HEK293T (cell line): ENCODE results near the gene WDR74.
"Not testable (repeated sequence)": the region's sequence is repeated elsewhere in the genome, so short reads cannot be mapped to it uniquely, and the experiment has no call there.

Experiments used
- CTCF ChIA-PET: fragments of 350-600 bp; formaldehyde crosslinking; extraction: SDS; loops from one replicate; lab custom pipeline; 2021; ENCODE audit warnings: antibody characterized with exemption, inconsistent platforms; lab: Yijun Ruan, JAX
- POLR2A ChIA-PET: fragments of 350-600 bp; formaldehyde crosslinking; extraction: SDS; loops from one replicate; lab custom pipeline; 2020; ENCODE audit warnings: antibody characterized with exemption, inconsistent platforms; lab: Yijun Ruan, JAX
- DNase-seq: peaks from one replicate; pipeline ENCODE4 v3.0.0; 2012; ENCODE audit warnings: mixed read lengths; ENCODE audit errors: extremely low spot score
- ARNT ChIP-seq: fragments of 450-650 bp; IDR thresholded peaks from 2 replicates; pipeline ENCODE4 v1.6.1; 2017; ENCODE audit warnings: mild to moderate bottlenecking
- BHLHE40 ChIP-seq: fragments of 450-650 bp; IDR thresholded peaks from 2 replicates; pipeline ENCODE4 v1.6.1; 2016; ENCODE audit warnings: mild to moderate bottlenecking, moderate library complexity, borderline replicate concordance
- CTBP1 ChIP-seq: fragments of 450-650 bp; IDR thresholded peaks from 2 replicates; pipeline ENCODE4 v1.6.1; 2016; ENCODE audit warnings: borderline replicate concordance
- ELF4 ChIP-seq: fragments of 450-650 bp; IDR thresholded peaks from 2 replicates; pipeline ENCODE4 v1.6.1; 2017; ENCODE audit warnings: antibody characterized with exemption
- FOXA1 ChIP-seq: fragments of 450-650 bp; IDR thresholded peaks from 2 replicates; pipeline ENCODE4 v1.6.1; 2016; ENCODE audit warnings: mild to moderate bottlenecking
- FOXK2 ChIP-seq: fragments of 450-650 bp; IDR thresholded peaks from 2 replicates; pipeline ENCODE4 v1.6.1; 2016; ENCODE audit warnings: mild to moderate bottlenecking
- HDGF ChIP-seq: fragments of 450-650 bp; IDR thresholded peaks from 2 replicates; pipeline ENCODE4 v1.6.1; 2017; ENCODE audit warnings: antibody characterized with exemption, borderline replicate concordance
- L3MBTL2 ChIP-seq: fragments of 450-650 bp; conservative IDR thresholded peaks from 2 replicates; pipeline ENCODE4 v1.6.1; 2016; ENCODE audit warnings: mild to moderate bottlenecking
- LEF1 ChIP-seq: fragments of 450-650 bp; IDR thresholded peaks from 2 replicates; pipeline ENCODE4 v1.6.1; 2017; ENCODE audit warnings: mild to moderate bottlenecking, borderline replicate concordance
- NFRKB ChIP-seq: fragments of 450-650 bp; IDR thresholded peaks from 2 replicates; pipeline ENCODE4 v1.6.1; 2016; ENCODE audit warnings: mild to moderate bottlenecking, moderate library complexity
- PKNOX1 ChIP-seq: fragments of 450-650 bp; IDR thresholded peaks from 2 replicates; pipeline ENCODE4 v1.6.1; 2016
- SP1 ChIP-seq: fragments of 450-650 bp; IDR thresholded peaks from 2 replicates; pipeline ENCODE4 v1.6.1; 2017
- SUZ12 ChIP-seq: fragments of 450-650 bp; IDR thresholded peaks from 2 replicates; pipeline ENCODE4 v1.6.1; 2016; ENCODE audit warnings: mild to moderate bottlenecking
- TARDBP ChIP-seq: fragments of 450-650 bp; IDR thresholded peaks from 2 replicates; pipeline ENCODE4 v1.6.1; 2016
- ZNF384 ChIP-seq: fragments of 450-650 bp; IDR thresholded peaks from 2 replicates; pipeline ENCODE4 v1.6.1; 2016

WDR74 gene

GRCh38 chr11:62850911-62851806, 11.8 kb upstream of the WDR74 start:
- DNase-seq, result no peak
- POLR2A ChIA-PET, result interaction anchor here (0.8 to 9.9 kb wide), 18 partner anchors 8 to 186 kb away, joined by 3 to 331 read pairs (median 4); partner anchors contain the start of genes C11orf98, CSKMT, SLC3A2 and STX5
- TF ChIP-seq BHLHE40, result 0 out of 2 replicates have a peak, but pooled peaks have one; percentile 7
- TF ChIP-seq CTBP1, result no peak
- TF ChIP-seq ARNT, result no peak
- TF ChIP-seq FOXK2, result no peak
- no peak for TF ChIP-seq PKNOX1
- CTCF ChIA-PET, result no interaction called here

- no peak for DNase-seq
- POLR2A ChIA-PET, result interaction anchor here (0.9 to 5.6 kb wide), 2 partner anchors 7 to 8 kb away, joined by 3 to 75 read pairs; partner anchors contain the start of gene WDR74
- TF ChIP-seq L3MBTL2 (no peak), BHLHE40 (no peak), TARDBP (no peak), CTBP1 (no peak), FOXK2 (no peak), ELF4 (no peak), ZNF384 (no peak), PKNOX1 (no peak)
- CTCF ChIA-PET, result interaction anchor here (0.6 kb wide), 1 partner anchor 480 kb away, joined by 3 read pairs; no protein-coding TSS in a partner anchor
Observed at GRCh38 chr11:62847767-62848314, 8.5 kb upstream of the WDR74 start.

- no peak for TF ChIP-seq ELF4
- no peak for TF ChIP-seq TARDBP
- no peak for TF ChIP-seq SP1
- no peak for TF ChIP-seq ZNF384
- TF ChIP-seq SUZ12, result no peak
- no peak for TF ChIP-seq HDGF
- TF ChIP-seq BHLHE40, result no peak
- TF ChIP-seq LEF1, result no peak
- no peak for TF ChIP-seq L3MBTL2
- TF ChIP-seq ARNT, result no peak
- TF ChIP-seq FOXA1, result no peak
- no peak for TF ChIP-seq NFRKB
- no peak for TF ChIP-seq FOXK2
- ChIA-PET POLR2A (interaction anchor here (5.6 kb wide), 1 partner anchor 9 kb away, joined by 75 read pairs; no protein-coding TSS in a partner anchor), CTCF (no interaction called here)
- DNase-seq, result no peak
Observed at GRCh38 chr11:62846177-62846576, 6.8 kb upstream of the WDR74 start.

GRCh38 chr11:62844154-62844553, 4.8 kb upstream of the WDR74 start:
- POLR2A ChIA-PET, result interaction anchor here (0.8 to 5.6 kb wide), 6 partner anchors 8 to 90 kb away, joined by 3 to 75 read pairs (median 6); partner anchors contain the start of genes STX5, TEX54 and ZBTB3
- no peak for DNase-seq
- CTCF ChIA-PET, result no interaction called here
- TF ChIP-seq BHLHE40 (no peak), NFRKB (no peak), HDGF (no peak), FOXK2 (no peak), TARDBP (no peak), SUZ12 (no peak)

GRCh38 chr11:62843466-62843865, 4.1 kb upstream of the WDR74 start:
- ChIA-PET CTCF (no interaction called here), POLR2A (interaction anchor here (0.9 to 5.6 kb wide), 7 partner anchors 9 to 57 kb away, joined by 3 to 75 read pairs (median 7); partner anchors contain the start of genes SLC3A2, STX5 and TEX54)
- no peak for DNase-seq
- TF ChIP-seq ARNT (no peak), ZNF384 (no peak), TARDBP (no peak), ELF4 (no peak), SUZ12 (no peak), FOXK2 (no peak), L3MBTL2 (no peak), CTBP1 (no peak), HDGF (no peak), FOXA1 (no peak)

- ChIA-PET CTCF (interaction anchor here (0.7 kb wide), 1 partner anchor 46 kb away, joined by 3 read pairs; no protein-coding TSS in a partner anchor), POLR2A (interaction anchor here (0.6 to 5.6 kb wide), 8 partner anchors 9 to 57 kb away, joined by 3 to 75 read pairs (median 5); partner anchors contain the start of gene SLC3A2)
- DNase-seq, result not testable (repeated sequence)
Observed at GRCh38 chr11:62842891-62843290, 3.5 kb upstream of the WDR74 start.
